Neural cell (in vitro differentiated cells): ENCODE data around the gene NACA. TPM values are rescaled to one million over a fixed set of nuclear protein-coding genes. Genes with fewer than 3 reads are reported as not detected.

Source experiments
- H2AFZ ChIP-seq: fragments of 200-600, 300-800 bp; sonication (generic), shearing (Covaris generic); 2 replicates; pipeline ENCODE4 v1.6.0; 2014; ENCODE audit warnings: low read depth, mild to moderate bottlenecking, antibody characterized with exemption, low read length, moderate library complexity
- H3F3A ChIP-seq: fragments of 200-600 bp; shearing (Covaris generic); 2 replicates; pipeline ENCODE4 v1.6.1; 2016; ENCODE audit warnings: mild to moderate bottlenecking, moderate library complexity, mixed read lengths, antibody characterized with exemption, low read length; ENCODE audit not compliant: insufficient read depth, poor library complexity, severe bottlenecking
- H3K27ac ChIP-seq: fragments of 200-600, 300-800 bp; sonication (generic), shearing (Covaris generic); 2 replicates; pipeline ENCODE4 v1.5.1; 2014; ENCODE audit warnings: mild to moderate bottlenecking, low read length, moderate library complexity
- H3K27me3 ChIP-seq: fragments of 300-800, 200-600 bp; sonication (generic), shearing (Covaris generic); 2 replicates; pipeline ENCODE4 v1.6.0; 2014; ENCODE audit warnings: mild to moderate bottlenecking, low read depth, low read length, moderate library complexity; ENCODE audit not compliant: insufficient read depth
- H3K36me3 ChIP-seq: fragments of 300-800, 200-600 bp; sonication (generic), shearing (Covaris generic); 2 replicates; pipeline ENCODE4 v1.5.1; 2014; ENCODE audit warnings: mild to moderate bottlenecking, antibody characterized with exemption, low read length, moderate library complexity; ENCODE audit not compliant: insufficient read depth
- H3K4me2 ChIP-seq: fragments of 300-800, 200-600 bp; sonication (generic), shearing (Covaris generic); 2 replicates; pipeline ENCODE4 v1.6.0; 2014; ENCODE audit warnings: mild to moderate bottlenecking, low read length
- H3K4me3 ChIP-seq: fragments of 300-800, 200-600 bp; sonication (generic), shearing (Covaris generic); 2 replicates; pipeline ENCODE4 v1.5.1; 2014; ENCODE audit warnings: mild to moderate bottlenecking, low read length, moderate library complexity
- H3K79me2 ChIP-seq: fragments of 200-600 bp; shearing (Covaris generic); replicated peaks from 2 replicates; pipeline ENCODE4 v1.6.0; 2014; ENCODE audit warnings: mild to moderate bottlenecking, low read length, moderate library complexity; ENCODE audit not compliant: insufficient read depth
- H3K9ac ChIP-seq: fragments of 300-800, 200-600 bp; sonication (generic), shearing (Covaris generic); 2 replicates; pipeline ENCODE4 v1.6.1; 2016; ENCODE audit warnings: mild to moderate bottlenecking, low read length, mixed read lengths
- H3K9me2 ChIP-seq: fragments of 200-600 bp; shearing (Covaris generic); 2 replicates; pipeline ENCODE4 v1.6.1; 2016; ENCODE audit warnings: mild to moderate bottlenecking, low read length, mixed read lengths; ENCODE audit not compliant: insufficient read depth
- H3K9me3 ChIP-seq: fragments of 200-600, 300-800 bp; sonication (generic), shearing (Covaris generic); 2 replicates; pipeline ENCODE4 v1.6.1; 2016; ENCODE audit warnings: mild to moderate bottlenecking, mixed run types, low read length, moderate library complexity, mixed read lengths
- H4K20me1 ChIP-seq: fragments of 200-600 bp; shearing (Covaris generic); 2 replicates; pipeline ENCODE4 v1.6.1; 2016; ENCODE audit warnings: mild to moderate bottlenecking, mixed run types; ENCODE audit not compliant: insufficient read depth
- EP300 ChIP-seq: fragments of 450-650 bp; conservative IDR thresholded peaks from 2 replicates; pipeline ENCODE4 v1.6.1; 2014; ENCODE audit warnings: antibody characterized with exemption, mild to moderate bottlenecking, moderate library complexity; ENCODE audit not compliant: poor library complexity, severe bottlenecking
- EZH2 ChIP-seq: fragments of 200-600, 300-800 bp; shearing (Covaris generic), sonication (generic); IDR thresholded peaks from 2 replicates; pipeline ENCODE4 v1.6.1; 2014; ENCODE audit warnings: antibody characterized with exemption, low read length, borderline replicate concordance, mild to moderate bottlenecking; ENCODE audit not compliant: insufficient read depth, poor library complexity, severe bottlenecking
- MXI1 ChIP-seq: fragments of 450-650 bp; conservative IDR thresholded peaks from 2 replicates; pipeline ENCODE4 v1.6.1; 2014; ENCODE audit warnings: antibody characterized with exemption, mild to moderate bottlenecking; ENCODE audit not compliant: poor library complexity, severe bottlenecking
- POLR2AphosphoS5 ChIP-seq: IDR thresholded peaks from 2 replicates; pipeline ENCODE4 v1.6.1; 2012
- RAD21 ChIP-seq: fragments of 450-650 bp; conservative IDR thresholded peaks from 2 replicates; pipeline ENCODE4 v1.6.1; 2014; ENCODE audit warnings: antibody characterized with exemption, mild to moderate bottlenecking, moderate library complexity
- SMC3 ChIP-seq: fragments of 450-650 bp; conservative IDR thresholded peaks from 2 replicates; pipeline ENCODE4 v1.6.1; 2014; ENCODE audit warnings: antibody characterized with exemption, mild to moderate bottlenecking, moderate library complexity; ENCODE audit not compliant: poor library complexity
- TAF1 ChIP-seq: IDR thresholded peaks from 2 replicates; pipeline ENCODE4 v1.6.1; 2012; ENCODE audit warnings: low read depth
- polyA plus RNA-seq: library from polyadenylated mRNA; depleted of rRNA; stranded (reverse); fragments of >200 nt; gene quantifications from 2 replicates; pipeline ENCODE4 v1.2.3, GENCODE V29; 2014
- TF ChIP-seq, protein P1 (sequence below): fragments of 450-650 bp; IDR thresholded peaks from 2 replicates; pipeline ENCODE4 v1.5.1; 2014; ENCODE audit warnings: antibody characterized with exemption, mild to moderate bottlenecking, moderate library complexity; ENCODE audit not compliant: poor library complexity, severe bottlenecking
- TF ChIP-seq, protein P2 (sequence below): IDR thresholded peaks from 2 replicates; pipeline ENCODE4 v1.6.1; 2012; ENCODE audit warnings: borderline replicate concordance

Gene NACA
- polyA plus RNA-seq, 1 donor from 2014 or later, result 1,797 TPM

DNA sequence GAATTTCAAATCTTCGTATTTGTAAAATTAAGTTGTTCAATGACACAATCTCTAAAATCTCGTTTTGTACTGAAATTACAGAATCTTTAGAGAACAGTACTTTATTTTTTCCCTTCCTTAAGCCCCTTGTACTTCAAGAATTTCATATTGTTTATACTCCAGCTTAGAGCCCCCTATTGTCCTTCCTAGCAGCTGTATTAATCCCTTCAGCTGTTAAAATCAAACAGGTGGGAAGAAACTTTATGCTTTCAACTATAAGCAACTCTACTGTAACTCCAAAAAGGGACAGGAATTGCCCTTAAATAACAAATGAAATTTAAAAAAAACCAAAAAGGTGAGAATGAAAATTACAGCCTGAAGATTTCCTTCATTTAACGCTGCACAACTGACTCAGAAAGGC is 1.7 kb downstream of the NACA start:
- H3K27me3 ChIP-seq, result no peaks in the 10 kb centered on the region
- no peak overlapping the region for H3K9ac ChIP-seq
- H3K36me3 ChIP-seq, result no peaks in the 10 kb centered on the region
- no peaks in the 10 kb centered on the region for H3K9me2 ChIP-seq
- peak overlapping the region; percentile 75 for H3K4me3 ChIP-seq
- no peak overlapping the region for H3K27ac ChIP-seq
- H3K9me3 ChIP-seq, result no peaks in the 10 kb centered on the region
- no peak overlapping the region for H2AFZ ChIP-seq
- TF ChIP-seq TAF1, result no peak
- no peak for TF ChIP-seq EP300
- TF ChIP-seq RAD21, result no peak
- TF ChIP-seq, protein P1, sequence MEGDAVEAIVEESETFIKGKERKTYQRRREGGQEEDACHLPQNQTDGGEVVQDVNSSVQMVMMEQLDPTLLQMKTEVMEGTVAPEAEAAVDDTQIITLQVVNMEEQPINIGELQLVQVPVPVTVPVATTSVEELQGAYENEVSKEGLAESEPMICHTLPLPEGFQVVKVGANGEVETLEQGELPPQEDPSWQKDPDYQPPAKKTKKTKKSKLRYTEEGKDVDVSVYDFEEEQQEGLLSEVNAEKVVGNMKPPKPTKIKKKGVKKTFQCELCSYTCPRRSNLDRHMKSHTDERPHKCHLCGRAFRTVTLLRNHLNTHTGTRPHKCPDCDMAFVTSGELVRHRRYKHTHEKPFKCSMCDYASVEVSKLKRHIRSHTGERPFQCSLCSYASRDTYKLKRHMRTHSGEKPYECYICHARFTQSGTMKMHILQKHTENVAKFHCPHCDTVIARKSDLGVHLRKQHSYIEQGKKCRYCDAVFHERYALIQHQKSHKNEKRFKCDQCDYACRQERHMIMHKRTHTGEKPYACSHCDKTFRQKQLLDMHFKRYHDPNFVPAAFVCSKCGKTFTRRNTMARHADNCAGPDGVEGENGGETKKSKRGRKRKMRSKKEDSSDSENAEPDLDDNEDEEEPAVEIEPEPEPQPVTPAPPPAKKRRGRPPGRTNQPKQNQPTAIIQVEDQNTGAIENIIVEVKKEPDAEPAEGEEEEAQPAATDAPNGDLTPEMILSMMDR, result no peak
- TF ChIP-seq, protein P2, sequence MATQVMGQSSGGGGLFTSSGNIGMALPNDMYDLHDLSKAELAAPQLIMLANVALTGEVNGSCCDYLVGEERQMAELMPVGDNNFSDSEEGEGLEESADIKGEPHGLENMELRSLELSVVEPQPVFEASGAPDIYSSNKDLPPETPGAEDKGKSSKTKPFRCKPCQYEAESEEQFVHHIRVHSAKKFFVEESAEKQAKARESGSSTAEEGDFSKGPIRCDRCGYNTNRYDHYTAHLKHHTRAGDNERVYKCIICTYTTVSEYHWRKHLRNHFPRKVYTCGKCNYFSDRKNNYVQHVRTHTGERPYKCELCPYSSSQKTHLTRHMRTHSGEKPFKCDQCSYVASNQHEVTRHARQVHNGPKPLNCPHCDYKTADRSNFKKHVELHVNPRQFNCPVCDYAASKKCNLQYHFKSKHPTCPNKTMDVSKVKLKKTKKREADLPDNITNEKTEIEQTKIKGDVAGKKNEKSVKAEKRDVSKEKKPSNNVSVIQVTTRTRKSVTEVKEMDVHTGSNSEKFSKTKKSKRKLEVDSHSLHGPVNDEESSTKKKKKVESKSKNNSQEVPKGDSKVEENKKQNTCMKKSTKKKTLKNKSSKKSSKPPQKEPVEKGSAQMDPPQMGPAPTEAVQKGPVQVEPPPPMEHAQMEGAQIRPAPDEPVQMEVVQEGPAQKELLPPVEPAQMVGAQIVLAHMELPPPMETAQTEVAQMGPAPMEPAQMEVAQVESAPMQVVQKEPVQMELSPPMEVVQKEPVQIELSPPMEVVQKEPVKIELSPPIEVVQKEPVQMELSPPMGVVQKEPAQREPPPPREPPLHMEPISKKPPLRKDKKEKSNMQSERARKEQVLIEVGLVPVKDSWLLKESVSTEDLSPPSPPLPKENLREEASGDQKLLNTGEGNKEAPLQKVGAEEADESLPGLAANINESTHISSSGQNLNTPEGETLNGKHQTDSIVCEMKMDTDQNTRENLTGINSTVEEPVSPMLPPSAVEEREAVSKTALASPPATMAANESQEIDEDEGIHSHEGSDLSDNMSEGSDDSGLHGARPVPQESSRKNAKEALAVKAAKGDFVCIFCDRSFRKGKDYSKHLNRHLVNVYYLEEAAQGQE, result no peak
- H3F3A ChIP-seq, result no peaks in the 10 kb centered on the region
- H3K79me2 ChIP-seq, result peaks cover 61% of the 10 kb centered on the region
- no peaks in the 10 kb centered on the region for H4K20me1 ChIP-seq
- peak overlapping the region; percentile 88 for H3K4me2 ChIP-seq

DNA sequence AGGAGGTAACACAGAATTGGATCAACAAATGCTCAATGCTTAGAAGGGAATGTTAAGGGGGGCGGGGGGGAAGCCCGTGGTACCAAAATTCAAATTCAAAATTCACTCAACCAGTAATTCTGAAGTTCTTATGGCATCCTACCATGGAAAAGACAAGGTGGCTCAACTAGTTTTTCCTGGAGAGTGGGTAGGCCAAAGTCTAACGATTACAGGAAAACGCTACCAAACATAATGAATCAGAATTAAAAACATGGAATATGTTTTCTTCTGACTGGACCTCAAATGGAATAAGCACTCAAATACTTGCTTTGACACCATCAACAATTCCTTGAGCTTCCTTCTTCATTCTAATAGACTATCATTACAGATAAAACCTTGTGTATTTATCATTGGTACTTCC is 2.3 kb downstream of the NACA start:
- Histone ChIP-seq H3K27me3 (no peaks in the 10 kb centered on the region), H4K20me1 (no peaks in the 10 kb centered on the region), H3K9me2 (no peaks in the 10 kb centered on the region), H3K9me3 (no peaks in the 10 kb centered on the region), H3F3A (no peaks in the 10 kb centered on the region), H3K9ac (no peak overlapping the region), H3K4me2 (peak overlapping the region; percentile 88), H2AFZ (no peak overlapping the region), H3K36me3 (no peaks in the 10 kb centered on the region), H3K4me3 (peak overlapping the region; percentile 75), H3K27ac (no peak overlapping the region), H3K79me2 (peaks cover 61% of the 10 kb centered on the region)
- TF ChIP-seq, protein P2, result no peak
- TF ChIP-seq POLR2AphosphoS5 (no peak), TAF1 (no peak), MXI1 (no peak), EZH2 (no peak), EP300 (no peak), SMC3 (no peak), RAD21 (no peak)
- TF ChIP-seq, protein P1, result no peak
